ENCODE data around the gene FLT1. TPM values are rescaled to one million over a fixed set of nuclear protein-coding genes. Genes with fewer than 3 reads are reported as not detected.
A peak's percentile ranks its signal among the peaks of the same experiment; 100 is the strongest.

FLT1 gene
- polyA plus RNA-seq, 4 donors = 0.45 to 8.8 (median 3.0) TPM

GRCh38 chr13:28468023-28468915, 26.7 kb downstream of the FLT1 start:
- no peak overlapping the region for H3K27ac ChIP-seq (ENCODE audit: low read depth in 1 of 3, low read length in 2 of 3)
- peaks cover 0 to 3% (median 0%) of the 10 kb centered on the region in 3 donors for H3K4me1 ChIP-seq (ENCODE audit: control insufficient read depth in 3 of 3, insufficient read depth in 2 of 3, low read depth in 1 of 3, low read length in 2 of 3)
- whole genome bisulfite sequencing, 3 donors = 71 to 75% (median 74%) methylated on average over 7 of the region's 7 CpGs
- peaks cover 0 to 2% (median 0%) of the 10 kb centered on the region in 3 donors for H3K27me3 ChIP-seq (ENCODE audit: control insufficient read depth in 3 of 3, insufficient read depth in 3 of 3, low read length in 3 of 3)
- H3K36me3 ChIP-seq (ENCODE audit: control insufficient read depth in 3 of 3, insufficient read depth in 2 of 3, low read depth in 1 of 3, low read length in 3 of 3) = no peaks in the 10 kb centered on the region
- FAIRE-seq (no peak), DNase-seq (no peak)
- no peak overlapping the region for H3K4me3 ChIP-seq (ENCODE audit: low read depth in 1 of 3, low read length in 3 of 3)
- no peaks in the 10 kb centered on the region for H3K9me3 ChIP-seq (ENCODE audit: control insufficient read depth in 2 of 2, insufficient read depth in 1 of 2, low read depth in 1 of 2, low read length in 1 of 2)

- DNase-seq (no peak), FAIRE-seq (no peak)
- H3K4me3 ChIP-seq (ENCODE audit: low read depth in 1 of 3, low read length in 3 of 3) = no peak overlapping the region
- H3K9me3 ChIP-seq (ENCODE audit: control insufficient read depth in 2 of 2, insufficient read depth in 1 of 2, low read depth in 1 of 2, low read length in 1 of 2) = no peaks in the 10 kb centered on the region
- whole genome bisulfite sequencing, 3 donors = 67 to 79% (median 70%) methylated on average over 3 of the region's 3 CpGs
- peaks cover 0 to 2% (median 0%) of the 10 kb centered on the region in 3 donors for H3K27me3 ChIP-seq (ENCODE audit: control insufficient read depth in 3 of 3, insufficient read depth in 3 of 3, low read length in 3 of 3)
- no peak overlapping the region for H3K27ac ChIP-seq (ENCODE audit: low read depth in 1 of 3, low read length in 2 of 3)
- H3K36me3 ChIP-seq (ENCODE audit: control insufficient read depth in 3 of 3, insufficient read depth in 2 of 3, low read depth in 1 of 3, low read length in 3 of 3) = no peaks in the 10 kb centered on the region
- H3K4me1 ChIP-seq (ENCODE audit: control insufficient read depth in 3 of 3, insufficient read depth in 2 of 3, low read depth in 1 of 3, low read length in 2 of 3) = peaks cover 0 to 3% (median 0%) of the 10 kb centered on the region in 3 donors
These were observed 27.9 kb downstream of the FLT1 start for GRCh38 chr13:28467034-28467433.

DNA sequence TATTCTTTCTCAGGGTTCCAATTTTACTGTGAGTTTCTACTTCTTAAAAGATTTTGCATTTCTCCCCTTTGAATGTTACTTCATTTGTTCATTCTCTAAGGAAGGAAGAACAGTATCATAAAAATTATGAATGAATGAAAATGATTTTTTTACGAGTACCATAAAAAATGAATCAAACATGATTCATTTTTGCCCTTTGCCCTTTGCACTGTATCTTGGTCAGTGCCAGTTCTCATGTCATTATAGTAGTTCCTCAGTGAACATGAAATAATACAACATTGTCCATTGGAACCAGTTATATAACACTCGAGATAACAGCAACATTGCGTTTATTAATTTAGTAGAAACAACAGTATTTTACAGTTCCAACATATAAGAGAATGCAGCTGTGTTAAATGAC, 28.8 kb downstream of the FLT1 start:
- Histone ChIP-seq H3K9me3 (ENCODE audit: control insufficient read depth in 2 of 2, insufficient read depth in 1 of 2, low read depth in 1 of 2, low read length in 1 of 2) (no peaks in the 10 kb centered on the region), H3K27me3 (ENCODE audit: control insufficient read depth in 3 of 3, insufficient read depth in 3 of 3, low read length in 3 of 3) (peaks cover 0 to 2% (median 0%) of the 10 kb centered on the region in 3 donors), H3K4me3 (ENCODE audit: low read depth in 1 of 3, low read length in 3 of 3) (no peak overlapping the region), H3K4me1 (ENCODE audit: control insufficient read depth in 3 of 3, insufficient read depth in 2 of 3, low read depth in 1 of 3, low read length in 2 of 3) (peaks cover 0 to 3% (median 0%) of the 10 kb centered on the region in 3 donors), H3K36me3 (ENCODE audit: control insufficient read depth in 3 of 3, insufficient read depth in 2 of 3, low read depth in 1 of 3, low read length in 3 of 3) (no peaks in the 10 kb centered on the region), H3K27ac (ENCODE audit: low read depth in 1 of 3, low read length in 2 of 3) (no peak overlapping the region)
- WGBS, 3 donors = 38 to 71% (median 56%) methylated on average over 3 of the region's 3 CpGs
- DNase-seq = peak in 1 of 2 donors; percentile 74
- no peak for FAIRE-seq

DNA sequence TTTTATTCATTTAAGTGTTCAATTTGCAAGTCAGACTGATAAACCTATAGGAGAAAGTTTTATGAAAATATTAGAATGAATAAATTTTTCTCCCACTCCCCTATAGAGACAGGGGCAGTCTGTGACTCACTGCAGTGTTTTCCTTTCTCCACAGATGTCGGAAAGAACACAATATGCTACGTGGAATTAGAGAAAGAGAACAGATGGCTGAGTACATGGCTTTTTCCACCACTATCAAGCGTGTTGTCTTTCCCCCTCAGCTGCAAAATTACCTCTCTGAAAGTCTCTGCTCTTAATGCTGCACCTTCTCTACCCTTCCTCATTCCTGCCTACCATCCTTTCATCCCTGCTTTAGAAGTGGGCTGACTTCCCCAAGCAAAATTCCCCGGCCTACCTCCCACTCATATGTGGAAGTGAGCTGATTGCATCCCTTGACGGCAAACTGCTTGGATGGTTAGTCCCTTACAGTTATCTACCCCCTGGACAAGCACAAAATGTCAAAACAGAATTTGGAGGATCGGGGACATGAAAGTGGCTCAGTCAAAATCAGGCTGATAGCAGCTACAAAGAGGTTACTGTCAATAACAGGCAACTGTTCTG, 30.0 kb downstream of the FLT1 start:
- no peak overlapping the region for H3K4me3 ChIP-seq (ENCODE audit: low read depth in 1 of 3, low read length in 3 of 3)
- WGBS, 3 donors = 79 to 86% (median 81%) methylated on average over 6 of the region's 6 CpGs
- no peak overlapping the region for H3K27ac ChIP-seq (ENCODE audit: low read depth in 1 of 3, low read length in 2 of 3)
- H3K27me3 ChIP-seq (ENCODE audit: control insufficient read depth in 3 of 3, insufficient read depth in 3 of 3, low read length in 3 of 3) = peaks cover 0 to 2% (median 0%) of the 10 kb centered on the region in 3 donors
- no peaks in the 10 kb centered on the region for H3K9me3 ChIP-seq (ENCODE audit: control insufficient read depth in 2 of 2, insufficient read depth in 1 of 2, low read depth in 1 of 2, low read length in 1 of 2)
- H3K4me1 ChIP-seq (ENCODE audit: control insufficient read depth in 3 of 3, insufficient read depth in 2 of 3, low read depth in 1 of 3, low read length in 2 of 3) = peaks cover 0 to 3% (median 0%) of the 10 kb centered on the region in 3 donors
- no peak for FAIRE-seq
- DNase-seq = no peak
- H3K36me3 ChIP-seq (ENCODE audit: control insufficient read depth in 3 of 3, insufficient read depth in 2 of 3, low read depth in 1 of 3, low read length in 3 of 3) = no peaks in the 10 kb centered on the region

DNA sequence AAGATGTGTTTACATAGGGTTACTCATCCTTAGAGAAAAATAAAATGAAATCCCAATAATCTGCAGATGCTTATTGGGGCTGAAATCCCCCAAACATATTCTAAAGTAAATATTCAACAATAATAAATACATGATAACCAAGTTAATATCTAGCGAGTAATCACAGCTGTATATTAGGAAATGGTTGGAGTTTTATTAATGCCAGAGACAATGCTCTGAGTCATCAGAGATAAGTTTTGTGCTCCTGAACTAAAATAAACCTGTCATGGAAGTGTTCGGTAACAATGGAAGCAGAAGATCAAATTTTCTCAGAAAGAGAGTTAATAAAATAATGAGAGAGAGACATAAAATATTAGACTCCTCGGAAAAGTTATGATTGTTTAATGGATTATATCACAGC, 31.4 kb downstream of the FLT1 start:
- H3K4me1 ChIP-seq (ENCODE audit: control insufficient read depth in 3 of 3, insufficient read depth in 2 of 3, low read depth in 1 of 3, low read length in 2 of 3) = peaks cover 0 to 3% (median 0%) of the 10 kb centered on the region in 3 donors
- H3K4me3 ChIP-seq (ENCODE audit: low read depth in 1 of 3, low read length in 3 of 3) = no peak overlapping the region
- no peaks in the 10 kb centered on the region for H3K27me3 ChIP-seq (ENCODE audit: control insufficient read depth in 3 of 3, insufficient read depth in 3 of 3, low read length in 3 of 3)
- WGBS, 3 donors = 16 to 61% (median 38%) methylated on average over 3 of the region's 3 CpGs
- H3K9me3 ChIP-seq (ENCODE audit: control insufficient read depth in 2 of 2, insufficient read depth in 1 of 2, low read depth in 1 of 2, low read length in 1 of 2) = no peaks in the 10 kb centered on the region
- DNase-seq = peak in 1 of 2 donors; percentile 31
- no peaks in the 10 kb centered on the region for H3K36me3 ChIP-seq (ENCODE audit: control insufficient read depth in 3 of 3, insufficient read depth in 2 of 3, low read depth in 1 of 3, low read length in 3 of 3)
- no peak for FAIRE-seq
- H3K27ac ChIP-seq (ENCODE audit: low read depth in 1 of 3, low read length in 2 of 3) = no peak overlapping the region

DNA sequence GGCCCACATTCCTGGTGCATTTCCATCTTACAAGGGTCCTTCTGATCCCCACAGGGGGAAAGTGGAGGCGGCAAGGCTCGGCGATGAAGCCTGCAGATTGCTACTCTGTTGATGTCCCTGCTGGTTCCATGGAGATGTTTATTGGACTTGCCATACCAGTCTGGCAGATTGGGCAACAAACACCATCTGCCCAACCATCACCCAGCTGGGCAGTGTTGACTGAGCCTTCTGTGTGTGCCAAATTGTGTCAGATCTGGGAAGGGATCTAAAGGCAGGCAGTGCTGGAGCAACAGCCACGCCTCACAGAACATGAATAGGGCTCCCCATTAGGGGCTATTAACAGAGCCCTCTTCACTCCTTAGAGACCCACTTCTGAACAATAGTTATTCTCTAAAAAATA, 35.0 kb downstream of the FLT1 start:
- WGBS, 3 donors = 84 to 87% (median 85%) methylated on average over 4 of the region's 4 CpGs
- H3K27me3 ChIP-seq (ENCODE audit: control insufficient read depth in 3 of 3, insufficient read depth in 3 of 3, low read length in 3 of 3) = peaks cover 0 to 1% (median 0%) of the 10 kb centered on the region in 3 donors

DNA sequence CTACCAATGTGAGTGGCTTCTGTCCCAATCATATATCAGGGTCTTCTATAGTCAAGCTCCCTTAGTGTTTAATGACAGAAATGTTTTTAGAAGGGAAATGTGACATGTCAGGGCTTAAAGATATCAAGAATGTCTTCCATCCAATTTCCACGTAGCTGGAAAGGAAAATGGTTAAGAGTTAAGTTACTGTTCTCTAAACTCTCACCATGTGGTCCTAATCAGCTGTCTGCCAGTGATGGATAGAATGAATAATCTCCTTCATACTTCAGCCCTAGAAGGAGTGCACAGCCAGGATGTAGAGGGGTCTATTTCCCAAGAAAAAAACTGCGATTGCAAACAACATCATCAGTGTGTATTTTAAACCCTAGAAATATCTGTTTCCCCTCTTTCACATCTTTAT, 36.3 kb downstream of the FLT1 start:
- DNase-seq (no peak), FAIRE-seq (no peak)
- no peaks in the 10 kb centered on the region for H3K9me3 ChIP-seq (ENCODE audit: control insufficient read depth in 2 of 2, insufficient read depth in 1 of 2, low read depth in 1 of 2, low read length in 1 of 2)
- peaks cover 0 to 1% (median 0%) of the 10 kb centered on the region in 3 donors for H3K27me3 ChIP-seq (ENCODE audit: control insufficient read depth in 3 of 3, insufficient read depth in 3 of 3, low read length in 3 of 3)
- WGBS, 3 donors = 76 to 81% (median 81%) methylated on average over 2 of the region's 2 CpGs
- no peak overlapping the region for H3K4me3 ChIP-seq (ENCODE audit: low read depth in 1 of 3, low read length in 3 of 3)
- H3K4me1 ChIP-seq (ENCODE audit: control insufficient read depth in 3 of 3, insufficient read depth in 2 of 3, low read depth in 1 of 3, low read length in 2 of 3) = no peaks in the 10 kb centered on the region
- no peak overlapping the region for H3K27ac ChIP-seq (ENCODE audit: low read depth in 1 of 3, low read length in 2 of 3)
- H3K36me3 ChIP-seq (ENCODE audit: control insufficient read depth in 3 of 3, insufficient read depth in 2 of 3, low read depth in 1 of 3, low read length in 3 of 3) = no peaks in the 10 kb centered on the region

More for the DNA sequence above, 35.0 kb downstream of the FLT1 start:
- Histone ChIP-seq H3K27ac (ENCODE audit: low read depth in 1 of 3, low read length in 2 of 3) (no peak overlapping the region), H3K4me1 (ENCODE audit: control insufficient read depth in 3 of 3, insufficient read depth in 2 of 3, low read depth in 1 of 3, low read length in 2 of 3) (no peaks in the 10 kb centered on the region), H3K9me3 (ENCODE audit: control insufficient read depth in 2 of 2, insufficient read depth in 1 of 2, low read depth in 1 of 2, low read length in 1 of 2) (no peaks in the 10 kb centered on the region), H3K36me3 (ENCODE audit: control insufficient read depth in 3 of 3, insufficient read depth in 2 of 3, low read depth in 1 of 3, low read length in 3 of 3) (no peaks in the 10 kb centered on the region), H3K4me3 (ENCODE audit: low read depth in 1 of 3, low read length in 3 of 3) (no peak overlapping the region)
- FAIRE-seq (no peak), DNase-seq (no peak)

GRCh38 chr13:28458051-28458450, 36.9 kb downstream of the FLT1 start:
- Histone ChIP-seq H3K9me3 (ENCODE audit: control insufficient read depth in 2 of 2, insufficient read depth in 1 of 2, low read depth in 1 of 2, low read length in 1 of 2) (no peaks in the 10 kb centered on the region), H3K4me3 (ENCODE audit: low read depth in 1 of 3, low read length in 3 of 3) (no peak overlapping the region), H3K4me1 (ENCODE audit: control insufficient read depth in 3 of 3, insufficient read depth in 2 of 3, low read depth in 1 of 3, low read length in 2 of 3) (no peaks in the 10 kb centered on the region), H3K36me3 (ENCODE audit: control insufficient read depth in 3 of 3, insufficient read depth in 2 of 3, low read depth in 1 of 3, low read length in 3 of 3) (no peaks in the 10 kb centered on the region), H3K27ac (ENCODE audit: low read depth in 1 of 3, low read length in 2 of 3) (no peak overlapping the region), H3K27me3 (ENCODE audit: control insufficient read depth in 3 of 3, insufficient read depth in 3 of 3, low read length in 3 of 3) (peaks cover 0 to 1% (median 0%) of the 10 kb centered on the region in 3 donors)
- no peak for FAIRE-seq
- no peak for DNase-seq
- WGBS, 3 donors = 94 to 96% (median 94%) methylated on average over 7 of the region's 7 CpGs

Measured in small intestine (tissue), 7 donors.